Measurements from ENCODE around the gene TEKT3.

The TEKT3 gene

GRCh38 chr17:15364615-15365014 lies 23.2 kb upstream of the TEKT3 start:
- Histone ChIP-seq H3K36me3 (ENCODE audit: insufficient read depth, low read length) (no peaks in the 10 kb centered on the region), H3K9me3 (ENCODE audit: control insufficient read depth, insufficient read depth, low read length) (no peaks in the 10 kb centered on the region), H3K9ac (ENCODE audit: low read depth, low read length) (no peak overlapping the region), H3K4me1 (ENCODE audit: insufficient read depth, low read length) (no peaks in the 10 kb centered on the region)

GRCh38 chr17:15363702-15364101 lies 22.3 kb upstream of the TEKT3 start:
- no peaks in the 10 kb centered on the region for H3K9me3 ChIP-seq (ENCODE audit: control insufficient read depth, insufficient read depth, low read length)
- no peaks in the 10 kb centered on the region for H3K36me3 ChIP-seq (ENCODE audit: insufficient read depth, low read length)
- H3K9ac ChIP-seq (ENCODE audit: low read depth, low read length) = no peak overlapping the region
- no peaks in the 10 kb centered on the region for H3K4me1 ChIP-seq (ENCODE audit: insufficient read depth, low read length)

- Histone ChIP-seq H3K9me3 (ENCODE audit: control insufficient read depth, insufficient read depth, low read length) (no peaks in the 10 kb centered on the region), H3K9ac (ENCODE audit: low read depth, low read length) (no peak overlapping the region), H3K36me3 (ENCODE audit: insufficient read depth, low read length) (no peaks in the 10 kb centered on the region), H3K4me1 (ENCODE audit: insufficient read depth, low read length) (no peaks in the 10 kb centered on the region)
Measured at GRCh38 chr17:15361592-15361991, 20.2 kb upstream of the TEKT3 start.

GRCh38 chr17:15361151-15361550 lies 19.8 kb upstream of the TEKT3 start:
- Histone ChIP-seq H3K36me3 (ENCODE audit: insufficient read depth, low read length) (no peaks in the 10 kb centered on the region), H3K9me3 (ENCODE audit: control insufficient read depth, insufficient read depth, low read length) (no peaks in the 10 kb centered on the region)

GRCh38 chr17:15354256-15354655 lies 12.9 kb upstream of the TEKT3 start:
- Histone ChIP-seq H3K9ac (ENCODE audit: low read depth, low read length) (no peak overlapping the region), H3K4me1 (ENCODE audit: insufficient read depth, low read length) (no peaks in the 10 kb centered on the region), H3K9me3 (ENCODE audit: control insufficient read depth, insufficient read depth, low read length) (no peaks in the 10 kb centered on the region), H3K36me3 (ENCODE audit: insufficient read depth, low read length) (no peaks in the 10 kb centered on the region)

More at GRCh38 chr17:15361151-15361550, 19.8 kb upstream of the TEKT3 start:
- no peaks in the 10 kb centered on the region for H3K4me1 ChIP-seq (ENCODE audit: insufficient read depth, low read length)
- no peak overlapping the region for H3K9ac ChIP-seq (ENCODE audit: low read depth, low read length)

GRCh38 chr17:15351925-15352324 lies 10.5 kb upstream of the TEKT3 start:
- no peaks in the 10 kb centered on the region for H3K9me3 ChIP-seq (ENCODE audit: control insufficient read depth, insufficient read depth, low read length)

GRCh38 chr17:15351478-15351840 lies 10.1 kb upstream of the TEKT3 start:
- no peaks in the 10 kb centered on the region for H3K36me3 ChIP-seq (ENCODE audit: insufficient read depth, low read length)
- H3K9ac ChIP-seq (ENCODE audit: low read depth, low read length) = no peak overlapping the region
- no peaks in the 10 kb centered on the region for H3K4me1 ChIP-seq (ENCODE audit: insufficient read depth, low read length)

More at GRCh38 chr17:15351925-15352324, 10.5 kb upstream of the TEKT3 start:
- Histone ChIP-seq H3K36me3 (ENCODE audit: insufficient read depth, low read length) (no peaks in the 10 kb centered on the region), H3K4me1 (ENCODE audit: insufficient read depth, low read length) (no peaks in the 10 kb centered on the region), H3K9ac (ENCODE audit: low read depth, low read length) (no peak overlapping the region)

GRCh38 chr17:15350777-15351477 lies 9.5 kb upstream of the TEKT3 start:
- Histone ChIP-seq H3K36me3 (ENCODE audit: insufficient read depth, low read length) (no peaks in the 10 kb centered on the region), H3K4me1 (ENCODE audit: insufficient read depth, low read length) (no peaks in the 10 kb centered on the region), H3K9ac (ENCODE audit: low read depth, low read length) (no peak overlapping the region), H3K9me3 (ENCODE audit: control insufficient read depth, insufficient read depth, low read length) (no peaks in the 10 kb centered on the region)

More at GRCh38 chr17:15351478-15351840, 10.1 kb upstream of the TEKT3 start:
- no peaks in the 10 kb centered on the region for H3K9me3 ChIP-seq (ENCODE audit: control insufficient read depth, insufficient read depth, low read length)

GRCh38 chr17:15349119-15349518 lies 7.7 kb upstream of the TEKT3 start:
- no peaks in the 10 kb centered on the region for H3K36me3 ChIP-seq (ENCODE audit: insufficient read depth, low read length)
- H3K9me3 ChIP-seq (ENCODE audit: control insufficient read depth, insufficient read depth, low read length) = no peaks in the 10 kb centered on the region
- no peaks in the 10 kb centered on the region for H3K4me1 ChIP-seq (ENCODE audit: insufficient read depth, low read length)
- no peak overlapping the region for H3K9ac ChIP-seq (ENCODE audit: low read depth, low read length)

- Histone ChIP-seq H3K9ac (ENCODE audit: low read depth, low read length) (no peak overlapping the region), H3K36me3 (ENCODE audit: insufficient read depth, low read length) (no peaks in the 10 kb centered on the region)
Measured at GRCh38 chr17:15348021-15348420, 6.6 kb upstream of the TEKT3 start.

GRCh38 chr17:15346066-15346595 lies 4.7 kb upstream of the TEKT3 start:
- H3K9me3 ChIP-seq (ENCODE audit: control insufficient read depth, insufficient read depth, low read length) = no peaks in the 10 kb centered on the region
- no peaks in the 10 kb centered on the region for H3K36me3 ChIP-seq (ENCODE audit: insufficient read depth, low read length)
- no peak overlapping the region for H3K9ac ChIP-seq (ENCODE audit: low read depth, low read length)
- H3K4me1 ChIP-seq (ENCODE audit: insufficient read depth, low read length) = no peaks in the 10 kb centered on the region

More at GRCh38 chr17:15348021-15348420, 6.6 kb upstream of the TEKT3 start:
- no peaks in the 10 kb centered on the region for H3K4me1 ChIP-seq (ENCODE audit: insufficient read depth, low read length)
- no peaks in the 10 kb centered on the region for H3K9me3 ChIP-seq (ENCODE audit: control insufficient read depth, insufficient read depth, low read length)

- Histone ChIP-seq H3K4me1 (ENCODE audit: insufficient read depth, low read length) (no peaks in the 10 kb centered on the region), H3K36me3 (ENCODE audit: insufficient read depth, low read length) (no peaks in the 10 kb centered on the region), H3K9me3 (ENCODE audit: control insufficient read depth, insufficient read depth, low read length) (no peaks in the 10 kb centered on the region), H3K9ac (ENCODE audit: low read depth, low read length) (no peak overlapping the region)
Measured at GRCh38 chr17:15343749-15344148, 2.4 kb upstream of the TEKT3 start.

- Histone ChIP-seq H3K4me1 (ENCODE audit: insufficient read depth, low read length) (no peaks in the 10 kb centered on the region), H3K9me3 (ENCODE audit: control insufficient read depth, insufficient read depth, low read length) (no peaks in the 10 kb centered on the region), H3K9ac (ENCODE audit: low read depth, low read length) (no peak overlapping the region), H3K36me3 (ENCODE audit: insufficient read depth, low read length) (no peaks in the 10 kb centered on the region)
Measured at GRCh38 chr17:15342460-15342859, 1.1 kb upstream of the TEKT3 start.

GRCh38 chr17:15341966-15342365 lies 569 bp upstream of the TEKT3 start:
- H3K36me3 ChIP-seq (ENCODE audit: insufficient read depth, low read length) = no peaks in the 10 kb centered on the region
- no peaks in the 10 kb centered on the region for H3K9me3 ChIP-seq (ENCODE audit: control insufficient read depth, insufficient read depth, low read length)
- H3K4me1 ChIP-seq (ENCODE audit: insufficient read depth, low read length) = no peaks in the 10 kb centered on the region
- peak overlapping the region; percentile 73; the same call in 1 of the 2 replicates for H3K9ac ChIP-seq (ENCODE audit: low read depth, low read length)

GRCh38 chr17:15340966-15341365 lies 431 bp downstream of the TEKT3 start:
- Histone ChIP-seq H3K4me1 (ENCODE audit: insufficient read depth, low read length) (no peaks in the 10 kb centered on the region), H3K9ac (ENCODE audit: low read depth, low read length) (peak overlapping the region; percentile 73; the same call in 1 of the 2 replicates), H3K9me3 (ENCODE audit: control insufficient read depth, insufficient read depth, low read length) (no peaks in the 10 kb centered on the region)

More at GRCh38 chr17:15340966-15341365, 431 bp downstream of the TEKT3 start:
- H3K36me3 ChIP-seq (ENCODE audit: insufficient read depth, low read length) = no peaks in the 10 kb centered on the region

Data from ES-I3 (cell line).